ENCODE measurements around the gene SPACA5B. TPM values are rescaled to one million over a fixed set of nuclear protein-coding genes. Genes with fewer than 3 reads are reported as not detected.

The SPACA5B gene
- total RNA-seq, 1 experiment from 2014 or later: not detected

Other genes with a start within 250 kb of the SPACA5B start
- gene ZNF182, start 126.6 kb upstream of the SPACA5B start, total RNA-seq (2014; rRNA removed; shearing (Covaris generic)): 3.6 and 4.2 TPM in 2 replicates
- not detected in 2 replicates for gene SPACA5, start 123.6 kb upstream of the SPACA5B start, total RNA-seq (2014; rRNA removed; shearing (Covaris generic))
- 2.7 and 3.5 TPM in 2 replicates for gene ZNF630, start 59.0 kb upstream of the SPACA5B start, total RNA-seq (2014; rRNA removed; shearing (Covaris generic))
- not detected in 2 replicates for gene SSX5, start 66.2 kb downstream of the SPACA5B start, total RNA-seq (2014; rRNA removed; shearing (Covaris generic))
- gene SSX1, start 124.8 kb downstream of the SPACA5B start, total RNA-seq (2014; rRNA removed; shearing (Covaris generic)): not detected in 2 replicates
- gene SSX3, start 226.1 kb downstream of the SPACA5B start, total RNA-seq (2014; rRNA removed; shearing (Covaris generic)): not detected in 2 replicates